Neural cell (in vitro differentiated cells): ENCODE results near the gene KLHL36. TPM values are rescaled to one million over a fixed set of nuclear protein-coding genes. Genes with fewer than 3 reads are reported as not detected.

Source experiments
- H2AFZ ChIP-seq: fragments of 200-600, 300-800 bp; sonication (generic), shearing (Covaris generic); 2 replicates; pipeline ENCODE4 v1.6.0; 2014; ENCODE audit warnings: low read depth, mild to moderate bottlenecking, antibody characterized with exemption, low read length, moderate library complexity
- H3F3A ChIP-seq: fragments of 200-600 bp; shearing (Covaris generic); 2 replicates; pipeline ENCODE4 v1.6.1; 2016; ENCODE audit warnings: mild to moderate bottlenecking, moderate library complexity, mixed read lengths, antibody characterized with exemption, low read length; ENCODE audit not compliant: insufficient read depth, poor library complexity, severe bottlenecking
- H3K27ac ChIP-seq: fragments of 200-600, 300-800 bp; sonication (generic), shearing (Covaris generic); 2 replicates; pipeline ENCODE4 v1.5.1; 2014; ENCODE audit warnings: mild to moderate bottlenecking, low read length, moderate library complexity
- H3K27me3 ChIP-seq: fragments of 300-800, 200-600 bp; sonication (generic), shearing (Covaris generic); 2 replicates; pipeline ENCODE4 v1.6.0; 2014; ENCODE audit warnings: mild to moderate bottlenecking, low read depth, low read length, moderate library complexity; ENCODE audit not compliant: insufficient read depth
- H3K36me3 ChIP-seq: fragments of 300-800, 200-600 bp; sonication (generic), shearing (Covaris generic); 2 replicates; pipeline ENCODE4 v1.5.1; 2014; ENCODE audit warnings: mild to moderate bottlenecking, antibody characterized with exemption, low read length, moderate library complexity; ENCODE audit not compliant: insufficient read depth
- H3K4me2 ChIP-seq: fragments of 300-800, 200-600 bp; sonication (generic), shearing (Covaris generic); 2 replicates; pipeline ENCODE4 v1.6.0; 2014; ENCODE audit warnings: mild to moderate bottlenecking, low read length
- H3K4me3 ChIP-seq: fragments of 300-800, 200-600 bp; sonication (generic), shearing (Covaris generic); 2 replicates; pipeline ENCODE4 v1.5.1; 2014; ENCODE audit warnings: mild to moderate bottlenecking, low read length, moderate library complexity
- H3K79me2 ChIP-seq: fragments of 200-600 bp; shearing (Covaris generic); replicated peaks from 2 replicates; pipeline ENCODE4 v1.6.0; 2014; ENCODE audit warnings: mild to moderate bottlenecking, low read length, moderate library complexity; ENCODE audit not compliant: insufficient read depth
- H3K9ac ChIP-seq: fragments of 300-800, 200-600 bp; sonication (generic), shearing (Covaris generic); 2 replicates; pipeline ENCODE4 v1.6.1; 2016; ENCODE audit warnings: mild to moderate bottlenecking, low read length, mixed read lengths
- H3K9me2 ChIP-seq: fragments of 200-600 bp; shearing (Covaris generic); 2 replicates; pipeline ENCODE4 v1.6.1; 2016; ENCODE audit warnings: mild to moderate bottlenecking, low read length, mixed read lengths; ENCODE audit not compliant: insufficient read depth
- H3K9me3 ChIP-seq: fragments of 200-600, 300-800 bp; sonication (generic), shearing (Covaris generic); 2 replicates; pipeline ENCODE4 v1.6.1; 2016; ENCODE audit warnings: mild to moderate bottlenecking, mixed run types, low read length, moderate library complexity, mixed read lengths
- H4K20me1 ChIP-seq: fragments of 200-600 bp; shearing (Covaris generic); 2 replicates; pipeline ENCODE4 v1.6.1; 2016; ENCODE audit warnings: mild to moderate bottlenecking, mixed run types; ENCODE audit not compliant: insufficient read depth
- EP300 ChIP-seq: fragments of 450-650 bp; conservative IDR thresholded peaks from 2 replicates; pipeline ENCODE4 v1.6.1; 2014; ENCODE audit warnings: antibody characterized with exemption, mild to moderate bottlenecking, moderate library complexity; ENCODE audit not compliant: poor library complexity, severe bottlenecking
- EZH2 ChIP-seq: fragments of 200-600, 300-800 bp; shearing (Covaris generic), sonication (generic); IDR thresholded peaks from 2 replicates; pipeline ENCODE4 v1.6.1; 2014; ENCODE audit warnings: antibody characterized with exemption, low read length, borderline replicate concordance, mild to moderate bottlenecking; ENCODE audit not compliant: insufficient read depth, poor library complexity, severe bottlenecking
- MXI1 ChIP-seq: fragments of 450-650 bp; conservative IDR thresholded peaks from 2 replicates; pipeline ENCODE4 v1.6.1; 2014; ENCODE audit warnings: antibody characterized with exemption, mild to moderate bottlenecking; ENCODE audit not compliant: poor library complexity, severe bottlenecking
- POLR2AphosphoS5 ChIP-seq: IDR thresholded peaks from 2 replicates; pipeline ENCODE4 v1.6.1; 2012
- RAD21 ChIP-seq: fragments of 450-650 bp; conservative IDR thresholded peaks from 2 replicates; pipeline ENCODE4 v1.6.1; 2014; ENCODE audit warnings: antibody characterized with exemption, mild to moderate bottlenecking, moderate library complexity
- SMC3 ChIP-seq: fragments of 450-650 bp; conservative IDR thresholded peaks from 2 replicates; pipeline ENCODE4 v1.6.1; 2014; ENCODE audit warnings: antibody characterized with exemption, mild to moderate bottlenecking, moderate library complexity; ENCODE audit not compliant: poor library complexity
- TAF1 ChIP-seq: IDR thresholded peaks from 2 replicates; pipeline ENCODE4 v1.6.1; 2012; ENCODE audit warnings: low read depth
- polyA plus RNA-seq: library from polyadenylated mRNA; depleted of rRNA; stranded (reverse); fragments of >200 nt; gene quantifications from 2 replicates; pipeline ENCODE4 v1.2.3, GENCODE V29; 2014
- TF ChIP-seq, protein P1 (sequence below): fragments of 450-650 bp; IDR thresholded peaks from 2 replicates; pipeline ENCODE4 v1.5.1; 2014; ENCODE audit warnings: antibody characterized with exemption, mild to moderate bottlenecking, moderate library complexity; ENCODE audit not compliant: poor library complexity, severe bottlenecking
- TF ChIP-seq, protein P2 (sequence below): IDR thresholded peaks from 2 replicates; pipeline ENCODE4 v1.6.1; 2012; ENCODE audit warnings: borderline replicate concordance

The KLHL36 gene
- polyA plus RNA-seq, 1 donor from 2014 or later, result 43.8 TPM

DNA sequence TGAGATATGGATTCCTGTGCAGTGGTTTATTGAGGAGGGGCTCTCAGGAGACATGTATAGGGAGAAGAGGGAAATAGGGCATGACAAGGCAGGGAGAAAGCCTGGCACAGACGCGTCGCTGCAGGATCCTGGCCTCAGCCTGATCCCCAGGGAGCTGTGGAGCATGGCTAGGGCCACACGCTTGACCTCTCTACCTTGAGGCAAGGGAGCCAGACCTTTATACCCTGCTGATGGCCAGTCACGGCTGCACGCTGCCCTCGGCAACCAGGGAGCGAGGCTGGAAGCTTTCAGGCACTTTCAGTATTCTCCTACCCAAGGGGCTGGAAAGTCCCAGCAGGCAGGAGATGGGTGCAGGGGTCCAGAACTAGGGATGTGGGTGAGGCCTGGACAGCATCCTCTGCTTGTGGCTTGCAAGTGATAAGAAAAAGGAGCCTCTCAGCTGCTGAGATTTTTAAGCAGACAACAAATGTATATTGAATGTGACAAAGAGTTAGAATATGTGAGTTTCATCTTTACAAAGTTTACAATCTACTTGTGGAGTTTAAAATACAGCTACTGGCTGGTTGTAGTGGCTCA, 10.0 kb upstream of the KLHL36 start:
- H3K9me2 ChIP-seq, result no peaks in the 10 kb centered on the region
- no peak overlapping the region for H3K4me3 ChIP-seq
- H4K20me1 ChIP-seq, result no peaks in the 10 kb centered on the region
- H3F3A ChIP-seq, result no peaks in the 10 kb centered on the region
- no peaks in the 10 kb centered on the region for H3K9me3 ChIP-seq
- no peak overlapping the region for H3K27ac ChIP-seq
- H3K27me3 ChIP-seq, result no peaks in the 10 kb centered on the region
- H3K79me2 ChIP-seq, result no peaks in the 10 kb centered on the region
- no peak overlapping the region for H3K9ac ChIP-seq
- TF ChIP-seq, protein P1, sequence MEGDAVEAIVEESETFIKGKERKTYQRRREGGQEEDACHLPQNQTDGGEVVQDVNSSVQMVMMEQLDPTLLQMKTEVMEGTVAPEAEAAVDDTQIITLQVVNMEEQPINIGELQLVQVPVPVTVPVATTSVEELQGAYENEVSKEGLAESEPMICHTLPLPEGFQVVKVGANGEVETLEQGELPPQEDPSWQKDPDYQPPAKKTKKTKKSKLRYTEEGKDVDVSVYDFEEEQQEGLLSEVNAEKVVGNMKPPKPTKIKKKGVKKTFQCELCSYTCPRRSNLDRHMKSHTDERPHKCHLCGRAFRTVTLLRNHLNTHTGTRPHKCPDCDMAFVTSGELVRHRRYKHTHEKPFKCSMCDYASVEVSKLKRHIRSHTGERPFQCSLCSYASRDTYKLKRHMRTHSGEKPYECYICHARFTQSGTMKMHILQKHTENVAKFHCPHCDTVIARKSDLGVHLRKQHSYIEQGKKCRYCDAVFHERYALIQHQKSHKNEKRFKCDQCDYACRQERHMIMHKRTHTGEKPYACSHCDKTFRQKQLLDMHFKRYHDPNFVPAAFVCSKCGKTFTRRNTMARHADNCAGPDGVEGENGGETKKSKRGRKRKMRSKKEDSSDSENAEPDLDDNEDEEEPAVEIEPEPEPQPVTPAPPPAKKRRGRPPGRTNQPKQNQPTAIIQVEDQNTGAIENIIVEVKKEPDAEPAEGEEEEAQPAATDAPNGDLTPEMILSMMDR, result no peak
- TF ChIP-seq EZH2 (no peak), POLR2AphosphoS5 (no peak), EP300 (no peak), MXI1 (no peak), TAF1 (no peak)
- H3K36me3 ChIP-seq, result no peaks in the 10 kb centered on the region
- no peak overlapping the region for H3K4me2 ChIP-seq
- H2AFZ ChIP-seq, result no peak overlapping the region

DNA sequence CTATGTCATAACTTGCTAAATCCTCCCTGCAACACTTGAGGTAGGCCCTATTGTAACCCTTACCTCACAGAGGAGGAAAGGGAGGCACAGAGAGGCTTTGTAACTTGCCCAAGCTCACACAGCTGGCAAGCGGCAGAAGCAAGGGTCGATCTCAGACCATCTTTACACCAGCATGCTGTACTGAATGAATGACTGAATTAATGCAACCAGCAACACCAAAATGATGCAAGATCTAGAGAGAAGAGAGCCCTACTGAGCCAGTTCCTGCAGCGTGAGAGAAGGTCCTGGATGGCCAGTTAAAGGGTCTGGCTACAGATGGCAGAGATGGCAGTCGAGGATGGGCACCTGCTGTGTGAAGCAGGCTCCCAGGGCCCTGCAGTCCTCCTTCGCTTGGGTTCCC, 8.2 kb upstream of the KLHL36 start:
- no peak overlapping the region for H2AFZ ChIP-seq

More for the DNA sequence above, 8.2 kb upstream of the KLHL36 start:
- H3K27ac ChIP-seq, result no peak overlapping the region
- no peak overlapping the region for H3K4me2 ChIP-seq
- H3K4me3 ChIP-seq, result no peak overlapping the region
- no peaks in the 10 kb centered on the region for H3F3A ChIP-seq
- no peaks in the 10 kb centered on the region for H4K20me1 ChIP-seq
- no peaks in the 10 kb centered on the region for H3K9me2 ChIP-seq
- no peaks in the 10 kb centered on the region for H3K36me3 ChIP-seq
- H3K9me3 ChIP-seq, result no peaks in the 10 kb centered on the region
- no peaks in the 10 kb centered on the region for H3K79me2 ChIP-seq
- H3K9ac ChIP-seq, result no peak overlapping the region
- no peaks in the 10 kb centered on the region for H3K27me3 ChIP-seq
- TF ChIP-seq MXI1 (no peak), EP300 (no peak), TAF1 (no peak), RAD21 (no peak), SMC3 (no peak), POLR2AphosphoS5 (no peak), EZH2 (no peak)
- TF ChIP-seq, protein P1, result no peak
- TF ChIP-seq, protein P2, sequence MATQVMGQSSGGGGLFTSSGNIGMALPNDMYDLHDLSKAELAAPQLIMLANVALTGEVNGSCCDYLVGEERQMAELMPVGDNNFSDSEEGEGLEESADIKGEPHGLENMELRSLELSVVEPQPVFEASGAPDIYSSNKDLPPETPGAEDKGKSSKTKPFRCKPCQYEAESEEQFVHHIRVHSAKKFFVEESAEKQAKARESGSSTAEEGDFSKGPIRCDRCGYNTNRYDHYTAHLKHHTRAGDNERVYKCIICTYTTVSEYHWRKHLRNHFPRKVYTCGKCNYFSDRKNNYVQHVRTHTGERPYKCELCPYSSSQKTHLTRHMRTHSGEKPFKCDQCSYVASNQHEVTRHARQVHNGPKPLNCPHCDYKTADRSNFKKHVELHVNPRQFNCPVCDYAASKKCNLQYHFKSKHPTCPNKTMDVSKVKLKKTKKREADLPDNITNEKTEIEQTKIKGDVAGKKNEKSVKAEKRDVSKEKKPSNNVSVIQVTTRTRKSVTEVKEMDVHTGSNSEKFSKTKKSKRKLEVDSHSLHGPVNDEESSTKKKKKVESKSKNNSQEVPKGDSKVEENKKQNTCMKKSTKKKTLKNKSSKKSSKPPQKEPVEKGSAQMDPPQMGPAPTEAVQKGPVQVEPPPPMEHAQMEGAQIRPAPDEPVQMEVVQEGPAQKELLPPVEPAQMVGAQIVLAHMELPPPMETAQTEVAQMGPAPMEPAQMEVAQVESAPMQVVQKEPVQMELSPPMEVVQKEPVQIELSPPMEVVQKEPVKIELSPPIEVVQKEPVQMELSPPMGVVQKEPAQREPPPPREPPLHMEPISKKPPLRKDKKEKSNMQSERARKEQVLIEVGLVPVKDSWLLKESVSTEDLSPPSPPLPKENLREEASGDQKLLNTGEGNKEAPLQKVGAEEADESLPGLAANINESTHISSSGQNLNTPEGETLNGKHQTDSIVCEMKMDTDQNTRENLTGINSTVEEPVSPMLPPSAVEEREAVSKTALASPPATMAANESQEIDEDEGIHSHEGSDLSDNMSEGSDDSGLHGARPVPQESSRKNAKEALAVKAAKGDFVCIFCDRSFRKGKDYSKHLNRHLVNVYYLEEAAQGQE, result no peak
